ENCODE measurements around the gene ZNF488. TPM values are rescaled to one million over a fixed set of nuclear protein-coding genes. Genes with fewer than 3 reads are reported as not detected.

The ZNF488 gene
- total RNA-seq, 1 experiment from 2014 or later, result 5.6 TPM

DNA sequence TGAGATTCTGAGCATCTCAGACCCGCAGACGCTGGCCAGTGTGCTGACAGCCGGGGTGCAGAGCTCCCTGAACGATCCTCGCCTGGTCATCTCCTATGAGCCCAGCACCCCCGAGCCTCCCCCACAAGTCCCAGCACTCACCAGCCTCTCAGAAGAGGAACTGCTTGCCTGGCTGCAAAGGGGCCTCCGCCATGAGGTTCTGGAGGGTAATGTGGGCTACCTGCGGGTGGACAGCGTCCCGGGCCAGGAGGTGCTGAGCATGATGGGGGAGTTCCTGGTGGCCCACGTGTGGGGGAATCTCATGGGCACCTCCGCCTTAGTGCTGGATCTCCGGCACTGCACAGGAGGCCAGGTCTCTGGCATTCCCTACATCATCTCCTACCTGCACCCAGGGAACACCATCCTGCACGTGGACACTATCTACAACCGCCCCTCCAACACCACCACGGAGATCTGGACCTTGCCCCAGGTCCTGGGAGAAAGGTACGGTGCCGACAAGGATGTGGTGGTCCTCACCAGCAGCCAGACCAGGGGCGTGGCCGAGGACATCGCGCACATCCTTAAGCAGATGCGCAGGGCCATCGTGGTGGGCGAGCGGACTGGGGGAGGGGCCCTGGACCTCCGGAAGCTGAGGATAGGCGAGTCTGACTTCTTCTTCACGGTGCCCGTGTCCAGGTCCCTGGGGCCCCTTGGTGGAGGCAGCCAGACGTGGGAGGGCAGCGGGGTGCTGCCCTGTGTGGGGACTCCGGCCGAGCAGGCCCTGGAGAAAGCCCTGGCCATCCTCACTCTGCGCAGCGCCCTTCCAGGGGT is 35.2 kb downstream of the ZNF488 start:
- Histone ChIP-seq H3K36me3 (ENCODE audit: control insufficient read depth, insufficient read depth, low read length) (no peaks in the 10 kb centered on the region), H3K4me3 (ENCODE audit: low read depth, low read length) (no peak overlapping the region), H3K4me1 (no peaks in the 10 kb centered on the region; the same call in 1 of the 2 replicates), H3K9me3 (no peaks in the 10 kb centered on the region), H3K27me3 (replicated peaks; ENCODE audit: control insufficient read depth, insufficient read depth, low read length) (no peaks in the 10 kb centered on the region)
- Mint-ChIP-seq H3K9me3 (ENCODE audit: unreplicated experiment) (no peaks in the 10 kb centered on the region), H3K36me3 (ENCODE audit: insufficient read depth, unreplicated experiment) (no peaks in the 10 kb centered on the region), H3K27me3 (ENCODE audit: insufficient read depth, unreplicated experiment) (no peaks in the 10 kb centered on the region), H3K4me3 (ENCODE audit: unreplicated experiment) (no peak overlapping the region), H3K4me1 (ENCODE audit: low read depth, unreplicated experiment) (no peaks in the 10 kb centered on the region), H3K27ac (ENCODE audit: unreplicated experiment) (no peak overlapping the region)
- BruUV-seq (replicated peaks), result no TSS peak
- CTCF ChIA-PET, result no interaction called here
- peak in 1 of 2 experiments; percentile 36 for DNase-seq
- intact Hi-C loops (cut with micrococcal nuclease; ENCODE audit: unreplicated experiment), result no loop called here
- POLR2A ChIA-PET, result no interaction called here
- TF ChIP-seq, protein P1, sequence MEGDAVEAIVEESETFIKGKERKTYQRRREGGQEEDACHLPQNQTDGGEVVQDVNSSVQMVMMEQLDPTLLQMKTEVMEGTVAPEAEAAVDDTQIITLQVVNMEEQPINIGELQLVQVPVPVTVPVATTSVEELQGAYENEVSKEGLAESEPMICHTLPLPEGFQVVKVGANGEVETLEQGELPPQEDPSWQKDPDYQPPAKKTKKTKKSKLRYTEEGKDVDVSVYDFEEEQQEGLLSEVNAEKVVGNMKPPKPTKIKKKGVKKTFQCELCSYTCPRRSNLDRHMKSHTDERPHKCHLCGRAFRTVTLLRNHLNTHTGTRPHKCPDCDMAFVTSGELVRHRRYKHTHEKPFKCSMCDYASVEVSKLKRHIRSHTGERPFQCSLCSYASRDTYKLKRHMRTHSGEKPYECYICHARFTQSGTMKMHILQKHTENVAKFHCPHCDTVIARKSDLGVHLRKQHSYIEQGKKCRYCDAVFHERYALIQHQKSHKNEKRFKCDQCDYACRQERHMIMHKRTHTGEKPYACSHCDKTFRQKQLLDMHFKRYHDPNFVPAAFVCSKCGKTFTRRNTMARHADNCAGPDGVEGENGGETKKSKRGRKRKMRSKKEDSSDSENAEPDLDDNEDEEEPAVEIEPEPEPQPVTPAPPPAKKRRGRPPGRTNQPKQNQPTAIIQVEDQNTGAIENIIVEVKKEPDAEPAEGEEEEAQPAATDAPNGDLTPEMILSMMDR (IDR thresholded peaks at IDR 0.05; ENCODE audit: insufficient read depth in 1 of 2, low read depth in 1 of 2, low read length in 1 of 2, severe bottlenecking in 1 of 2, unreplicated experiment in 1 of 2), result no peak

DNA sequence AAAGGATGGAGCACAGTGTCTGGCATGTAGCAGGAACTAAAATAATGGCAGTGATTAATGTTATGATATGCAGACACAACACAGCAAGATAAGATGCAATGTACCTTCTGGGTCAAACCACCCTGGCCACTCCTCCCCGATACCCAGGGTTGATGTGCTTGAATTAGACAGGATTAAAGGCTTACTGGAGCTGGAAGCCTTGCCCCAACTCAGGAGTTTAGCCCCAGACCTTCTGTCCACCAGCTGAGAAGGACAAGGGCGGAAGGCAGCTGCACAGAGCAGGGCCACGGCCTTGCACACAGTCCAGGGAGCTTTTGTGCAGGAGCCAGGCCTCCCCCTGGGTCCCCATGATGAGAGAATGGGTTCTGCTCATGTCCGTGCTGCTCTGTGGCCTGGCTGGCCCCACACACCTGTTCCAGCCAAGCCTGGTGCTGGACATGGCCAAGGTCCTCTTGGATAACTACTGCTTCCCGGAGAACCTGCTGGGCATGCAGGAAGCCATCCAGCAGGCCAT is 35.9 kb downstream of the ZNF488 start, which contains the start of gene RBP3:
Gene RBP3 (plus strand): TSS at position 226 of the 514 bp plus-strand sequence. CDS start 122 bp downstream, at position 348.
- no peaks in the 10 kb centered on the region for H3K27me3 ChIP-seq (replicated peaks; ENCODE audit: control insufficient read depth, insufficient read depth, low read length)
- no peaks in the 10 kb centered on the region for H3K4me1 Mint-ChIP-seq (ENCODE audit: low read depth, unreplicated experiment)
- intact Hi-C loops (cut with micrococcal nuclease; ENCODE audit: unreplicated experiment), result no loop called here
- H3K4me3 Mint-ChIP-seq (ENCODE audit: unreplicated experiment), result no peak within 1 kb of the TSS
- H3K9me3 Mint-ChIP-seq (ENCODE audit: unreplicated experiment), result no peaks in the 10 kb centered on the region
- TF ChIP-seq, protein P1 (IDR thresholded peaks at IDR 0.05; ENCODE audit: insufficient read depth in 1 of 2, low read depth in 1 of 2, low read length in 1 of 2, severe bottlenecking in 1 of 2, unreplicated experiment in 1 of 2), result no peak
- no peaks in the 10 kb centered on the region for H3K36me3 Mint-ChIP-seq (ENCODE audit: insufficient read depth, unreplicated experiment)
- no peaks in the 10 kb centered on the region for H3K36me3 ChIP-seq (ENCODE audit: control insufficient read depth, insufficient read depth, low read length)
- DNase-seq, result no peak
- BruUV-seq (replicated peaks), result no TSS peak
- CTCF ChIA-PET, result no interaction called here
- POLR2A ChIA-PET, result no interaction called here
- no peaks in the 10 kb centered on the region for H3K9me3 ChIP-seq
- no peaks in the 10 kb centered on the region; the same call in 1 of the 2 replicates for H3K4me1 ChIP-seq
- no peak within 1 kb of the TSS for H3K27ac Mint-ChIP-seq (ENCODE audit: unreplicated experiment)
- H3K4me3 ChIP-seq (ENCODE audit: low read depth, low read length), result no peak within 1 kb of the TSS
- no peaks in the 10 kb centered on the region for H3K27me3 Mint-ChIP-seq (ENCODE audit: insufficient read depth, unreplicated experiment)

DNA sequence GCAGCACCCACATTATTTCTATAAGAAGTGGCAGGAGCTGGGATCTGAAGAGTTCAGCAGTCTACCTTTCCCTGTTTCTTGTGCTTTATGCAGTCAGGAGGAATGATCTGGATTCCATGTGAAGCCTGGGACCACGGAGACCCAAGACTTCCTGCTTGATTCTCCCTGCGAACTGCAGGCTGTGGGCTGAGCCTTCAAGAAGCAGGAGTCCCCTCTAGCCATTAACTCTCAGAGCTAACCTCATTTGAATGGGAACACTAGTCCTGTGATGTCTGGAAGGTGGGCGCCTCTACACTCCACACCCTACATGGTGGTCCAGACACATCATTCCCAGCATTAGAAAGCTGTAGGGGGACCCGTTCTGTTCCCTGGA is 36.8 kb downstream of the ZNF488 start:
- H3K4me3 ChIP-seq (ENCODE audit: low read depth, low read length), result no peak overlapping the region
- Mint-ChIP-seq H3K4me3 (ENCODE audit: unreplicated experiment) (no peak overlapping the region), H3K27me3 (ENCODE audit: insufficient read depth, unreplicated experiment) (no peaks in the 10 kb centered on the region), H3K4me1 (ENCODE audit: low read depth, unreplicated experiment) (no peaks in the 10 kb centered on the region), H3K9me3 (ENCODE audit: unreplicated experiment) (no peaks in the 10 kb centered on the region), H3K36me3 (ENCODE audit: insufficient read depth, unreplicated experiment) (no peaks in the 10 kb centered on the region), H3K27ac (ENCODE audit: unreplicated experiment) (no peak overlapping the region)
- no peaks in the 10 kb centered on the region for H3K27me3 ChIP-seq (replicated peaks; ENCODE audit: control insufficient read depth, insufficient read depth, low read length)
- intact Hi-C loops (cut with micrococcal nuclease; ENCODE audit: unreplicated experiment), result no loop called here
- H3K36me3 ChIP-seq (ENCODE audit: control insufficient read depth, insufficient read depth, low read length), result no peaks in the 10 kb centered on the region
- no peaks in the 10 kb centered on the region; the same call in 1 of the 2 replicates for H3K4me1 ChIP-seq
- no TSS peak for BruUV-seq (replicated peaks)
- CTCF ChIA-PET, result no interaction called here
- H3K9me3 ChIP-seq, result no peaks in the 10 kb centered on the region
- POLR2A ChIA-PET, result no interaction called here
- DNase-seq, result no peak
- TF ChIP-seq, protein P1 (IDR thresholded peaks at IDR 0.05; ENCODE audit: insufficient read depth in 1 of 2, low read depth in 1 of 2, low read length in 1 of 2, severe bottlenecking in 1 of 2, unreplicated experiment in 1 of 2), result no peak

Data from Caco-2 (cell line).